Myocyte (in vitro differentiated cells): ENCODE measurements around the gene TCF25. TPM values are rescaled to one million over a fixed set of nuclear protein-coding genes. Genes with fewer than 3 reads are reported as not detected.

ENCODE experiments used
- total RNA-seq: library from RNA; depleted of rRNA; stranded (reverse); fragments of >200 nt; gene quantifications from 2 replicates; pipeline ENCODE4 v1.2.3, GENCODE V29; 2014

TCF25 gene
- total RNA-seq, 1 donor from 2014 or later: 169 TPM

Other genes with a start within 250 kb of the TCF25 start
- gene CHMP1A, start 215.9 kb upstream of the TCF25 start, total RNA-seq: 60.6 and 74.7 TPM in 2 replicates
- gene SPATA33, start 215.8 kb upstream of the TCF25 start, total RNA-seq: 4.1 and 7.1 TPM in 2 replicates
- gene CDK10, start 186.9 kb upstream of the TCF25 start, total RNA-seq: 43.3 and 43.6 TPM in 2 replicates
- gene SPATA2L, start 171.9 kb upstream of the TCF25 start, total RNA-seq: 15.0 and 15.4 TPM in 2 replicates
- gene VPS9D1, start 152.7 kb upstream of the TCF25 start, total RNA-seq: 10.5 and 10.6 TPM in 2 replicates
- gene ZNF276, start 152.1 kb upstream of the TCF25 start, total RNA-seq: 11.3 and 19.8 TPM in 2 replicates
- gene FANCA, start 56.9 kb upstream of the TCF25 start, total RNA-seq: 3.0 and 4.4 TPM in 2 replicates
- gene SPIRE2, start 45.1 kb upstream of the TCF25 start, total RNA-seq: 2.3 and 2.4 TPM in 2 replicates
- gene MC1R, start 45.3 kb downstream of the TCF25 start, total RNA-seq: 3.1 and 4.4 TPM in 2 replicates
- 152 and 164 TPM in 2 replicates for gene TUBB3, start 49.8 kb downstream of the TCF25 start, total RNA-seq
- 92.0 and 94.7 TPM in 2 replicates for gene DEF8, start 75.2 kb downstream of the TCF25 start, total RNA-seq
- 56.5 and 66.6 TPM in 2 replicates for gene DBNDD1, start 145.9 kb downstream of the TCF25 start, total RNA-seq
- gene PRDM7, start 203.7 kb downstream of the TCF25 start, total RNA-seq: not detected in 2 replicates